Measurements from ENCODE around the gene THRSP.
"Not testable (repeated sequence)": the region's sequence is repeated elsewhere in the genome, so short reads cannot be mapped to it uniquely, and the experiment has no call there.

The THRSP gene, protein sequence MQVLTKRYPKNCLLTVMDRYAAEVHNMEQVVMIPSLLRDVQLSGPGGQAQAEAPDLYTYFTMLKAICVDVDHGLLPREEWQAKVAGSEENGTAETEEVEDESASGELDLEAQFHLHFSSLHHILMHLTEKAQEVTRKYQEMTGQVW

DNA sequence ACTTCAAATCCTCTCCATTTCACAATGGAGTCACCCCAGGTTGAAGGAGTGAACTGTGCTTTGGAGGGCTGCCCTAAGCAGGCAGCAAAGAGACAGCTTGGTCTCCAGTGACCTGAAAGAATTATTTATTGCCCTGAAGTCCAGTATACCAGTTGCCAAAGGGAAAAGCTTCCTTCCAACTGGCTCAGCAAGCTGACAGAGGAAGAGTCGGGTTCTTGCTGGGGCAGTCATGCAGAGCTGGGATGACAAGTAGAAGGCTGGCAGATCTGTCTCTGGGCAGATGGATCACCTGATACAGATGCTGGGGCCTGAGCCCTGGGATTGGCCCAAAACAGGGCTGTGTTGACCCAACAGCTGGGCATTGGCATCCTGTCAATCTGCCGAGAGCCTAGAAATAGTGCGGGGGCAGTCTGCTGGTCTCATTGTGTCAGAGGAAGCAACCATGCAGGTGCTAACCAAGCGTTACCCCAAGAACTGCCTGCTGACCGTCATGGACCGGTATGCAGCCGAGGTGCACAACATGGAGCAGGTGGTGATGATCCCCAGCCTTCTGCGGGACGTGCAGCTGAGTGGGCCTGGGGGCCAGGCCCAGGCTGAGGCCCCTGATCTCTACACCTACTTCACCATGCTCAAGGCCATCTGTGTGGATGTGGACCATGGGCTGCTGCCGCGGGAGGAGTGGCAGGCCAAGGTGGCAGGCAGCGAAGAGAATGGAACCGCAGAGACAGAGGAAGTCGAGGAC lies at the start of gene THRSP:
Gene THRSP, plus strand, starts transcription at position 422 of the 742 bp plus-strand sequence. Its CDS starts 21 bp downstream, at position 443.
- DNase-seq (ENCODE audit: low spot score), result no peak

DNA sequence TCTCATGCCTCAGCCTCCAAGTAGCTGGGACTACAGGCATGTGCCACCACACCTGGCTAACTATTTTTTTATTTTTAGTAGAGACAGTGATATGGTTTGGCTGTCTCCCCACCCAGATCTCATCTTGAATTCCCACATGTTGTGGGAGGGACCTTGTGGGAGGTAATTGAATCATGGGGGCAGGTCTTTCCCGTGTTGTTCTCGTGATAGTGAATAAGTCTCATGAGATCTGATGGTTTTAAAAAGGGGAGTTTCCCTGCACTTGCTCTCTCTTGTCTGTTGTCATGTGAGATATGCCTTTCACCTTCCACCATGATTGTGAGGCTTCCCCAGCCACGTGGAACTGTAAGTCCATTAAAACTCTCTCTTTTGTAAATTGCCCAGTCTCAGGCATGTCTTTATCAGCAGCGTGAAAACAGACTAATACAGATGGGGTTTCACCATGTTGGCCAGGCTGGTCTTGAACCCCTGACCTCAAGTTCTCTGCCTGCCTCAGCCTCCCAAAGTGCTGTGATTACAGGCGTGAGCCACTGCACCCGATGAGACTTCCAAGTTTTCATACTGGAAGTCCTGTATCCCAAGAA lies 48.6 kb upstream of the THRSP start:
- not testable (repeated sequence) for DNase-seq (ENCODE audit: low spot score)

DNA sequence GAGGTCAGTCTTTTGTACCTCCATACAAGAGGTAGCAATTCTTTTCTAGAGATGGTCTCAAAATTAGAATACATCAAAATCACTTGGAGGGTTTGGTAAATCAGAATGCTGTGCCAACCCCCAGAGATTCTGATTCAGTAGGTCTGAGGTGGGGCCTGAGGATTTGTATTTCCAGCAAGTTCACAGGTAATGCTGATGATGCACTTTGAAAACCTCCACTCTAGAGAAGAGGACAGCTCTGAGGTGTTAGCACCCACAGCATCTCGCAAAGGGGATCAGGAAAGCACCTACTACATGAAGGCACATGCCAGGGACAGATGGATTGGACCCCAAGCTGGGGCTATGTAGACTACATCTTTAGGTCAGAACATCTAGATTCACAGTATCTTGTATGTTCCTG lies 47.8 kb upstream of the THRSP start:
- DNase-seq (ENCODE audit: low spot score), result no peak

DNA sequence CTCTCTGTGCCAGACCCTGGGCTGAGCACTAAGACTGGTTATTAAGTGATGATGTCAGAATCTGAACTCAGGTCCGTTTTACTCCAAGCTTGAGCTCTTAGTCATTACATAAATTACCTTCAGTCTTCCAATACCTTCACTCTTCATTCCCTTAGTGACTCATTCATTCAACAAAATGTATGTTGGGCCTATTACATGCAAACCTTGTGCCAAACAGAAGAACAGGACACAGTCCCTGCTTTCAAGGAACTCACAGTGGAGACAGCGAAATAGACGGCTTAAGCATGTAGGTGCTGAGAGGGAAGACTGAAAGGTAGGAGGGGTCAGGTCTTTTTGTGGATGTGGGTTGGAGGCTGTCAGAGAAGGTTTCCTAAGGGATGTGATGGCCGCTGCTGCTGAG lies 43.9 kb upstream of the THRSP start:
- DNase-seq (ENCODE audit: low spot score), result no peak

DNA sequence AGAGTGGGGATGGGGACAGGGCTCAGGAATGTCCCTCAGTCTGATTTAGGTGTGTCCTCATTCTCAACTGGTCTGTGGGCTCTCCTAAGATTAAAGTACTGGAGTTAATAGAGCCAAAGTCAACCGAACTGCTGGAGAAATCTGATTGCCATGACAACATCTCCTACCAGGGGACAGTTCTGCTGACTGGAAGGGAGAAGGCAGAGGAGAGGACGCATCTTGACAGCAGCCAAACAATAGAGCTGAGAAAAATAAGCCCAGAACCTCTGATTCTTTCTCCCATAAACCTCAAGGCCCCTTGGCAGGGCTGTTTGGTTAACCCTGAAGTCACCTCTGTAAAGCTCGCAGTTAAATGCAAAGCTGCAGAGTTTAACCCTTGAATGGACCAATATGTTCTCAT lies 43.4 kb upstream of the THRSP start:
- DNase-seq (ENCODE audit: low spot score), result no peak

DNA sequence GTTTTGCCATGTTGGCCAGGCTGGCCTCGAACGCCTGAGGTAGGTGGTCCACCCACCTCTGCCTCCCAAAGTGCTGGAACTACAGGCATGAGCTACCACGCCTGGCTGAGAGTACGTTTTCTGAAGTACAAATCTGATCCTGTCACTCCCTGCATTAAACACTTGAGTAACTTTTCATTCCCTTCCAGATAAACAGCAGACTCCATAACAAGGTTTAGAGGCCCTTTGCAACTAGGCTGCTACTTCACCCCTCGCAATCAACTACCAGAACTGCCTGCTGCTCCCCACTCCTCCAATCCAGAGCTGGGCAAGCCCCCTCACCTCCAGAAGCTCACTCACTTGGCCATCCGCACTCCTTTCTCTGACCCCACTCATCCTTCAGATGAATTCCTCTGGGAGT lies 42.0 kb upstream of the THRSP start:
- no peak for DNase-seq (ENCODE audit: low spot score)

DNA sequence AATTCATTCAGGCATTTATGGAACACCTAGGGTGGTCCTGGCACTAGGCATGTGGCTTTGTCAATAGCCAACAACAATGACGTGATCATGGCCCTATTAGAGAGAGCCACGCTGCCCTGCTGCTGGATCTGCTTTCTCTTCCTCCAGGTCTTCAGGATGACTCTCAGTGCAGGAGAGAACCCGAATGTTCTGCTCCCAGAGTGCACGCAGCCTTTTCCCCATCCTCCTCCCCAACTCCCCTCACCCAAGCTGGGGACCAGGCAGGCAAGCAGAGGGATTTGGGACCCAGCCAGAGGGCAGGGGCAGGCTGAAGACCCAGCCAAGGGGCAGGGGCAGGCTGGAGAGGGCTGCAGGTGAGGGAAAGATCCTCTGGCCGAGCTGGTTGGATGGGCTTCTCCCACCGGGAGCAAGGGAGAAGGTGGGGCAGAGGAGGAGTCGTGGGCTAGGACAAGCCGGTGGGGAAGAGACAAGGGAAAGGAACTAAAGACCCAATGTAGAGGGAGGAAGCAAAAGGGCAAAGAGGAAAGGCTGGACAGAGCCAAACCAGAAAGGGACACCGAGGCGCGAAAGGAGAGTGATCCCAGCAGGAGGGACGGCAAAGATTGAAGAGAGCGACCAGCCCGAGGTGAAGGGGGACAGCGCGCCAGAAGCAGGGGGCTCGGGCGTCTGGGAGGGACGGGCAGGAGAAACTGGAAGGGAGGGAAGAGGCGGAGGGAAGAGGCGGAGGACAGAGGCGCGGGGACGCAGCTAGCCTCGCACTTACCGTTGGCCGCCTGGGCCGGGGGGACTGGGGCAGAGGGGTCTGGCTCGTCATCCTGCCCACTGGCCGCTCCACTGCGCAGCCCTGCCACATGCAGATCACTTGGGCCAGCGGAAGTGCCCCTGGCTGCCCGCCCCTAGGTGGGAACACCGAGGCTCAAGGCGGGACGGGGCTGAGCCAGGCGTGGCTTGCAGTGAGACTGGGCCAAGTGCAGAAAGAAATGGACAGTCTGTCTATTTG lies 41.0 kb upstream of the THRSP start, which contains the start of gene KCTD14:
Gene KCTD14, minus strand, starts transcription at position 880 of the 1,000 bp plus-strand sequence. Its CDS starts 27 bp downstream, at position 853.
- no peak for DNase-seq (ENCODE audit: low spot score)

DNA sequence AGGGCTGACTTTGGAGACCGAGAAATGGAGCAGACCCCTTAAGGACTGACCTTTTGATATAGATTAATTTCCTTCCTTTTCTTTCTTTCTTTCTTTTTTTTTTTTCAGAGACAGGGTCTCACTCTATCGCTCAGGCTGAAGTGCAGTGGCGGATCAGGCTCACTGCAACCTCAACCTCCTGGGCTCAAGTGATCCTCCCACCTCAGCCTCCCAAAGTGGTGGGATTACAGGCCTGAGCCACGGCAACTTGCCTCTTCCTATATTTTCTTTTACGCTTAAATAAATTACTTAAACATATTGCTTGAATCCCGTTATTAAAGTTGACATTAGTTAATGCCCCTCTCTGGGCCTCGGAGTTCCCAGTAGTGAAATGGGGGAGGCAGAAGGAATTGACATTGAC lies 40.2 kb upstream of the THRSP start:
- no peak for DNase-seq (ENCODE audit: low spot score)

DNA sequence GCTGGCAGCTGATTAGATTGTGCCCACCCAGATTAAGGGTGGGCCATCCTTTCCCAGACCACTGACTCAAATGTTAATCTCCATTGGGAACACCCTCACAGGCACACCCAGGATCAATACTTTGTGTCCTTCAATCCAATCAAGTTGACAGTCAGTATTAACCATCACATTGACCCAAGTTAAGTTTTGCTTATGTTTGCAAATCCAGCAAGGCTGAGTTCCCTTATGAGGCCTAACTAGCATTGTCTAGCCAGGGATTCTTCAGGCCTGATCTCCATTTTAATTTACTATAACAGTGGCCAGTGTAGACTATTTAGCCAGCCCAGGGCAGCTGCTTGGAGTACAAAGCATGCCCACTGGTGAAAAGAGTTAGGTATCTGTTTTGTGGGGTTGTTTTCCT lies 38.3 kb upstream of the THRSP start:
- no peak for DNase-seq (ENCODE audit: low spot score)

DNA sequence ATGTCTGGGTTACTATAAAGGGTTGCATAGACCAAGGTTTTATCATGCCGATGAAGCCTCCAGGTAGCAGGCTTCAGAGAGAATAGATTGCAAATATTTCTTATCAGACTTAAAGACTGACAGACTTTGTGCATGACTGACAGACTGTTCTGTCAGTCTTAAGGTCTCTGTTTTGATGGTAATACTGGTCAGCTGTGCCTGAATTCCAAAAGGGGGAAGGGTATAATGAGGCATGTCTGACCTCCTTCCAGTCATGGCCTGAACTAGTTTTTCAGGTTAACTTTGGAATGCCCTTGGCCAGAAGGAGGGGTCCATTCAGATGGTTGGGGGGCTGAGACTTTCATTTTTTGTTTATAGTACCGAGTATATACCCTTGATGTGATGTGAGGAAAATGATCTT lies 35.9 kb upstream of the THRSP start:
- DNase-seq (ENCODE audit: low spot score), result no peak

DNA sequence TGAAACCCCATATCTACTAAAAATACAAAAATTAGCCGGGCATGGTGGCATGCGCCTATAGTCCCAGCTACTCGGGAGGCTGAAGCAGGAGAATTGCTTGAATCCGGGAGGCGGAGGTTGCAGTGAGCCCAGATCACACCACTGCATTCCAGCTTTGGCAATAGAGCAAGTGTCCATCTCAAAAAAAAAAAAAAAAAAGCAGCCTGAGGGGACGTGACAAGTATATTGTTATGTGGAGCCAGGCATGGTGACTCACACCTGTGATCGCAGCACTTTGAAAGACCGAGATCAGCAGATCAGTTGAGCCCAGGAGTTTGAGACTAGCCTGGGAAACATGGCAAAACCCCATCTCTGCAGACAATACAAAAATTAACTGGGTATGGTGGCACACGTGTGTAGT lies 35.2 kb upstream of the THRSP start:
- not testable (repeated sequence) for DNase-seq (ENCODE audit: low spot score)

DNA sequence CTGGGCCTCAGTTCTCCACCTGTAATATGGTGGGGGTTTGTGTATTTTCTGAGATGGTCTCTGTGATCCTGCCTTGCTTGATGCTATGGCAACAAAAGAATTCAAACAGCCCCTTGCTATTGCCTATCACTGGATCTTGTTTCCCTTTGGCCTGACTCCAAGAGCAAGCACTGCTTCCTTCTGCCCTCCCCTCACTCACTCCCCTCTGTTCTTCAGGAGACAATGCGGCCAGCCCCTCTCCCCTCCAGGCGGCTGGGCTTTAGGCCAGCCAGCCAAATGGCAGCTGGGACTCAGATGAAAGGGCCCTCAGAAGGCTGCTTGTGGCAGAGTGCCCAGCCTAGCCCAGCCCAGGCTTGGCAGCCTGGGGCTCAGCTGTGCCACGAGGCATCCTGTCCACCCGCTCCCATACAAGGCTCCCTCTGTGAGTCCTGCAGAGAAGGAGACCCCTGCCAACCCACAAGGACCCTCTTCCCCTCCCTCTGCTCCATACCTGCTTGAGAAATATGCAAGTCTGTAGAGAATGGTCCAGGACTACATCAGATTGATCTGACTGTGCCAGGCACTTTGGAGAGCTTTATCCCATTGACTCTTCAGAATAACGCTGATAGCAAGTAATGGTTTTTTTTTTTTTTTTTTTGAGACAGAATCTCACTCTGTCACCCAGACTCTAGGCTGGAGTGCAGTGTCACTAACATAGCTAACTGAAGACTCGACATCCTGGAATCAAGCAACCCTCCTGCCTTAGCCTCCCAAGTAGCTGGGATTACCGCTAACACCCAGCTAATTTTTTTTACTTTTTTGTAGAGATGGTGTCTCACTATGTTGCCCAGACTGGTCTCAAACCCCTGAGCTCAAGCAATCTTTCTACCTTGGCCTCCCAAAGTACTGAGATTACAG lies 33.0 kb upstream of the THRSP start:
- no peak for DNase-seq (ENCODE audit: low spot score)

DNA sequence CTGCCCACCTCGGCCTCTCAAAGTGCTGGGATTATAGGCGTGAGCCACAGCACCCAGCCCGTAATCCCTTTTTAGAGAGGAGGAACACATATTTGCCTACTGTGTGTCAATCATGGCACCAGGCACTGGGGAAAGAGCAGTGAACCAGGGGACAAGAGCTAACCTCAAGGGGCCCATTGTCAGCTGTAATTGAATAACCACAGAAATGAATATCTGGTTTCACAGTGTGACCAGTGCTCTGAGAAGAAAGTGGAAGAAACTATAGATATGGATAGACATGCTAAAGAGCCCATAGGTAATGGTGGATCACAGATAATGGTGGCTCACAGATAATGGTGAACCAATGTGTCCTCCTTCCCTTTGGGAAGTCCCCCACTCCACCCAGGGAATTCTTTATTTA lies 32.0 kb upstream of the THRSP start:
- DNase-seq (ENCODE audit: low spot score), result no peak

DNA sequence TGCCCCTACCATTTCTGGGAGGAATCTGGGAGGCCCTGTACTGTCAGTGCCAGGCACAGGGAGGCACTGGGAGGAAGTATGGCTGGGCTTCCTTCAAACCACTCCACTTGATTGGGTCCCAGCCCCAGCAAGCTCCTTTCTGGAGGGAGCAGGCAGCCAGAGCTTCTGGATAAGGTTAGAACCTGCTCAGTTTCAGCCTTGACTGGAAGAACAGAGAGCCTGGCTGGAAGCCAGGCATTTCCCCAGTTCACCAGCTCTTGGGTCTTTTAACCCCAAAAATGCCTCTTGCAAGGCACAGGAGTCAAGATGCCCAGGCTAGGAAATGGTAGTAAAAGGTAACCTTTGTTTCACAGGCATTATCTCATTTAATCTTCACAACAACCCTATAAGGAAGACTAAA lies 31.6 kb upstream of the THRSP start:
- DNase-seq (ENCODE audit: low spot score), result no peak

DNA sequence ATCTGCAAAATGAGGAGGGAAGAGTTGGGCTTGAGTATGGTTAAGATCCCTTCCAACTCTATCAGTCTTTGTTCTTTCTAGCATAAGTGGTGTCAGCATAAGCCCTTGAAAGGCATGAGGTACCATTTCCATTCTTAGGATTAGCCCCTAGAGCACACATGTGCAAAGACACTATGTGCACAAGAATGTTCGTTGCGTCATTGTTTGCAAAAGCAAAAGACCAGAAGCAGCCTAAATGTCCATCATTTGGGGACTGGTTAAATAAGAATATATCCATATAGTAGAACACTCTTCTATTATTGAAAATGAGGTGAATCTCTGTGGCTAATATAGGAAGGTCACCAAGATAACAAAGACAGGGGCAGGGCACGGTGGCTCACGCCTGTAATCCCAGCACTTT lies 30.6 kb upstream of the THRSP start:
- no peak for DNase-seq (ENCODE audit: low spot score)

DNA sequence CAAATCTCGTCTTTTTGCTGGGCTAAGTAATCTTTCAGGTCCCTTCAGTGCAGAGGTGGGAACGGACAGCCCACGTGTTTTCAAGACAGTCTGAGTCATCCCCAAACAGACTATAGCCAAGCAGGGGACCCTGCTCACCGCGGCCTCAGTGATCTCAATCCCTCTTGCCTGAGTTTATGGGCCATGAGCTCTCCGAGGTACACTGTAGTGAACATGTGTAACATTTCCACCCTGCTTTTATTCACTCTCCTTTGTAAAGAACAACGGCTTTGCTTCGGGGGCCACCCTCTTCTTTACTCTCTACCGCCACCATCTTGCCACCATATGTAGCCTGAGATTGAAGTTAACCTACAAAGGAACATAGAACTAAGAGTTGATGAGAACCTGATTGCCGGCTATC lies 29.0 kb upstream of the THRSP start:
- no peak for DNase-seq (ENCODE audit: low spot score)

DNA sequence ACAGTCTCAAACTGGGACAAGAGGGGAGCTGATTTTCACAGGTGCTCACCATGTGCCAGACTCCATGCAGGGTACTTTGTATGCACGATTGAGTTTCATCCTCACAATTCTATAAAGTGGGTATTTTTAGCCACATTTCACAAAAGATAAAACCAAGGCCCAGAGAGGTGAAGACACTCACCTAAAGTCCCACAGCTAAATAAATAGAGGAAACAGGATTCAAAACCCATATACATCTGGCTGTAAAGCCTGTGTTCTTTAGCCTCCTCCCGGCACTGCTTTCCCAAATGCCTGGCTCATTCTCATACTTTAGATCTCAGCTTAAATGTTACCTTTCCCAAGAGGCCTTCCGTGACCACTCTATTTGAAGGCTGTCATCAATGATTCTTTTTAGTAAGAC lies 27.3 kb upstream of the THRSP start:
- DNase-seq (ENCODE audit: low spot score), result no peak

DNA sequence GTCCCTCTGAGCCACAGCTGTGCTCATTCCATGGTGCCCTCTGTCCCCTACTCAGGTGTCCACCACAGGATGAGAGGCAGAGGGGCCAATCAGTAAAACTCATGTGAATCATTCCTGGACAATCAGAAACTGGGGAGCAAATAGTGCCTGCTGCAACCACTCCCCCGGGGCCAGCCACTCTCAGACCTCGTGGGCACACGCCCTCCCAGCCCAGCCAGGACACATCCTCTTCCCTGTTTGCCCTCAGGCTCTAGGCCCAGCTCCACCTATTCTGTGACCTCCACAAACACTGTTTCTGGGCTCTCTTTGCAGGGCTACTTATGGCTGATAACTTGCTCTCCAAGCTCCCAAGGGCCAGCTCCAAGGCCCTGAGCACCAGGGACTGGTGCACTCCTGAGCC lies 26.6 kb upstream of the THRSP start:
- no peak for DNase-seq (ENCODE audit: low spot score)

DNA sequence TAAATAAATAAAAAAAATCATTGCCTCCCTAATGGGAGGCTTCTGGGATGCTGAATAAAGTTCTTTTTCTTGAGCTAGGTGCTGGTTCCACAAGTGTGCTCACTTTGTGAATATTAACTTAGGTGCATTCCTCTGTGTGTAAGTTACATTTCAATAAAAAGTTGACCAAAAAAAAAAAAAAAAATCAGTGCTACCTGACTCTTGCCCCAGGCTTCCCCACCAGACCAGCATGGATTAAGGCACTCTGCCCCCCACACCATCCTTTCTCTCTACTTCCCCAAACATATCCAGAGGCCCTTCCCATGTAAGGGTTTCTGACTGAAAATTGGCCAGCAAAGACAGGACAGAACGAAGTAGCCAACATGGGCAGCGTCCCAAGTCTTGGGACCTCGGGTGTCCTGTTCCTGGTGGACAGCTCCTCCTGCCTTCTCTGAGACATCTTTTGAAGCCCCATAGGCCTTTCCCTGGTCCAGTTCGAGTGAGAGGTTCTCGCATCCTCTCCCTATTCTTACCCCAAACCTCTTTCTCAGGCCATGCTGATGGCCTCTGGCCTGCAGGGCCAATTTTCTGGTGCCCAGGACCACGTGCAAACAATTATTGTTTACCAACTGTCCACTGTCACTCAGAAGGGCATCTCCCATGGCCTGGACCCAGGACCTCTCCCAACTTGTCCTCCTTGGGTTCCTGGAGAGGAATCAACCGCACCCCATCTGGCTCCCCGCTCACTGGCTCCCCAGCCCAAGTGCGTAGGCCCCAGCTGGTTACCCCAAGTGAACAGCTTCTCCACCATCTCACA lies 25.6 kb upstream of the THRSP start:
- no peak for DNase-seq (ENCODE audit: low spot score)

DNA sequence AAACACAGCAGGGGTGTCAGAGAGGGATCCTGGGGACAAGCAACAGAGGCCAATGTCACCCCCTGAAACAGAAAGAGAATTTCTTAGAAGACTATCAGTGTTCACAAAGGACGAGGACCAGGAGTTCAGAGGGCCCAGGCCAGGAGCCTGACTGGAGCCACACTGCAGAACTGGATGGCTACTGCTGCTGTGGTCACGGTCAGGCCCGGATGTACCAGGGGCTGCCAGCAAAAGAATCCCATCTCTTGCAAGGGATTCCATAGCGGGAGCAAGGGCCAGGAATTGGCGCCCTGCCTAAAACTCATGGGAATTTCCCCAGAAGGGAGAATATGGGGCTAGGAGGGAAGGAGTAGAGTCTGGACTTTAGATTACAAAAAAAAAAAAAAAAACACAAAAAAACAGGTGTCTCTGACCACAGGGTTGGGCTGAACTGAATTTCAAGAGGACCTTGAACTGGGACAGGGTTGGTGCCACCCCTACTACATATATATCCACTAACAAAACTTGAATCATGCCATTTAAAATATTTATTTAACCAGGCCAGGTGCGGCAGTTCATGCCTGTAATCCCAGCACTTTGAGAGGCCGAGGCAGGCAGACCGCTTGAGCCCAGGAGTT lies 24.9 kb upstream of the THRSP start:
- no peak for DNase-seq (ENCODE audit: low spot score)
